ENCODE measurements around the gene CCR6. TPM values are rescaled to one million over a fixed set of nuclear protein-coding genes. Genes with fewer than 3 reads are reported as not detected.
A peak's percentile ranks its signal among the peaks of the same experiment; 100 is the strongest.

The CCR6 gene
- total and polyA plus RNA-seq, 2 of the 8 experiments (the other 6 are each of a cell fraction or from before 2014, with no cell fraction given), result 0.06 TPM; not detected in 1

- H2AK5ac ChIP-seq (ENCODE audit: low read depth, low read length), result no peak overlapping the region
- no peak overlapping the region for H3K18ac ChIP-seq (ENCODE audit: extremely low read depth, low read length)
- no peak overlapping the region for H2BK20ac ChIP-seq (ENCODE audit: low read length)
- H2BK15ac ChIP-seq (ENCODE audit: low read length), result no peak overlapping the region
- no peak overlapping the region for H2BK12ac ChIP-seq (ENCODE audit: low read depth, low read length)
- no peak overlapping the region for H4K91ac ChIP-seq (replicated peaks; ENCODE audit: insufficient read length, low read length)
- no peaks in the 10 kb centered on the region for H3K27me3 ChIP-seq (replicated peaks in 1 of 4; ENCODE audit: control insufficient read depth in 3 of 4, extremely low read depth in 1 of 4, insufficient read depth in 3 of 4, low read length in 3 of 4)
- peaks cover 7 to 8% of the 10 kb centered on the region in 2 experiments; a peak in 3 of 4 replicates for H3K9me3 ChIP-seq (ENCODE audit: insufficient read depth in 2 of 2, low read depth in 1 of 2, low read length in 1 of 2)
- no peak overlapping the region for H3K4ac ChIP-seq (replicated peaks; ENCODE audit: insufficient read length, low read depth, low read length)
- H3K36me3 ChIP-seq (ENCODE audit: control insufficient read depth in 2 of 4, insufficient read depth in 4 of 4, low read length in 3 of 4), result no peaks in the 10 kb centered on the region
- no peak overlapping the region for H2BK5ac ChIP-seq (ENCODE audit: low read depth, low read length)
- no peak overlapping the region for H3K4me3 ChIP-seq (ENCODE audit: extremely low read depth in 1 of 4, insufficient read depth in 2 of 4, low read depth in 3 of 4, low read length in 4 of 4)
- H3K79me2 ChIP-seq (ENCODE audit: control insufficient read depth in 1 of 2, insufficient read depth in 2 of 2, low read length in 2 of 2), result no peaks in the 10 kb centered on the region
- H3K4me2 ChIP-seq (ENCODE audit: insufficient read depth in 1 of 2, low read depth in 2 of 2, low read length in 2 of 2), result no peak overlapping the region
- no peak overlapping the region for H2BK120ac ChIP-seq (replicated peaks; ENCODE audit: low read depth, low read length)
- no peak overlapping the region for H3K14ac ChIP-seq (ENCODE audit: insufficient read length)
- no peak for TF ChIP-seq EP300 (IDR thresholded peaks at IDR 0.05; ENCODE audit: borderline replicate concordance in 1 of 2, low read depth in 2 of 2, low read length in 2 of 2)
- no peak for TF ChIP-seq SP2 (IDR thresholded peaks at IDR 0.05; ENCODE audit: low read length)
- TF ChIP-seq KDM5A (IDR thresholded peaks at IDR 0.05; ENCODE audit: low read length), result no peak
- TF ChIP-seq NANOG (IDR thresholded peaks at IDR 0.05; ENCODE audit: insufficient read depth, low read depth, low read length, poor library complexity, severe bottlenecking), result no peak
- no peak for TF ChIP-seq KDM4A (IDR thresholded peaks at IDR 0.05; ENCODE audit: low read depth, low read length, severe bottlenecking)
- TF ChIP-seq CTBP2 (IDR thresholded peaks at IDR 0.05; ENCODE audit: borderline replicate concordance, insufficient read depth, insufficient read length, low read length), result no peak
- no peak for TF ChIP-seq SP4 (IDR thresholded peaks at IDR 0.05; ENCODE audit: low read length)
- TF ChIP-seq, protein P1, sequence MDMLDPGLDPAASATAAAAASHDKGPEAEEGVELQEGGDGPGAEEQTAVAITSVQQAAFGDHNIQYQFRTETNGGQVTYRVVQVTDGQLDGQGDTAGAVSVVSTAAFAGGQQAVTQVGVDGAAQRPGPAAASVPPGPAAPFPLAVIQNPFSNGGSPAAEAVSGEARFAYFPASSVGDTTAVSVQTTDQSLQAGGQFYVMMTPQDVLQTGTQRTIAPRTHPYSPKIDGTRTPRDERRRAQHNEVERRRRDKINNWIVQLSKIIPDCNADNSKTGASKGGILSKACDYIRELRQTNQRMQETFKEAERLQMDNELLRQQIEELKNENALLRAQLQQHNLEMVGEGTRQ (IDR thresholded peaks at IDR 0.05; ENCODE audit: low read length), result no peak
- no peak for TF ChIP-seq PHF8 (conservative IDR thresholded peaks at IDR 0.05; ENCODE audit: low read depth, low read length)
- 84% methylated on average over 7 of the region's 7 CpGs; no CpG with 5 or more reads in 1 of the 2 experiments for WGBS, 2 experiments (ENCODE audit: extremely low coverage in 1 of 2, insufficient coverage in 1 of 2, insufficient read length in 1 of 2, insufficient replicate concordance in 2 of 2, low coverage in 1 of 2, low lambda C conversion rate in 2 of 2, missing lambda C conversion rate in 1 of 2)
- H3K79me1 ChIP-seq (ENCODE audit: low read depth, low read length), result no peaks in the 10 kb centered on the region
- 0 out of 2 replicates have a peak overlapping the region, but pooled peaks have one; percentile 29 for H4K8ac ChIP-seq (ENCODE audit: extremely low read depth, insufficient read depth, low read length)
- H3K23ac ChIP-seq (ENCODE audit: insufficient read length), result no peak overlapping the region
- H4K5ac ChIP-seq (ENCODE audit: insufficient read length, low read depth, low read length), result no peak overlapping the region
- no peak overlapping the region for H3K56ac ChIP-seq (replicated peaks; ENCODE audit: insufficient read length, low read depth, low read length)
- H3K4me1 ChIP-seq (replicated peaks in 1 of 4; ENCODE audit: control insufficient read depth in 3 of 4, insufficient read depth in 4 of 4, low read length in 3 of 4), result peaks cover 0 to 4% (median 0%) of the 10 kb centered on the region in 4 experiments; a peak in 2 of 7 replicates
- FAIRE-seq (no peak), DNase-seq (ENCODE audit: low read depth in 1 of 2, low spot score in 2 of 2) (no peak)
- no peak overlapping the region for H2AFZ ChIP-seq (ENCODE audit: low read length)
- CTCF ChIA-PET (ENCODE audit: partially characterized antibody), result interaction anchor here (1.7 kb wide), 1 partner anchor 317 kb away, joined by 5 read pairs; no protein-coding TSS in a partner anchor
- POLR2A ChIA-PET (ENCODE audit: partially characterized antibody), result no interaction called here
- no peaks in the 10 kb centered on the region for H3K23me2 ChIP-seq (ENCODE audit: low read depth, low read length)
- H4K20me1 ChIP-seq (replicated peaks in 1 of 2; ENCODE audit: control insufficient read depth in 1 of 2, insufficient read depth in 2 of 2, low read length in 2 of 2), result no peaks in the 10 kb centered on the region
- H3K9ac ChIP-seq (replicated peaks in 1 of 4; ENCODE audit: extremely low read depth in 1 of 4, low read depth in 3 of 4, low read length in 3 of 4), result no peak overlapping the region
- no peak overlapping the region for H3K27ac ChIP-seq (ENCODE audit: low read depth, low read length)
Measured at GRCh38 chr6:167091805-167092107, 31.1 kb upstream of the CCR6 start.

Measured in H1 (cell line).